BLaER1 treated with 17β-estradiol and CSF1 and Interleukin-3, amounts not matched to agents 10 nM and 100 nM (cell line): ENCODE results near the gene ASTL.

Experiments
- H3K27ac ChIP-seq, 11 experiments: shearing (Covaris generic); formaldehyde crosslinking; 2 replicates each; pipeline ENCODE4 v1.8.1; 2022
- H3K27me3 ChIP-seq, 11 experiments: shearing (Covaris generic); formaldehyde crosslinking; 2 replicates each; pipeline ENCODE4 v1.8.1; 2022
- H3K36me3 ChIP-seq, 11 experiments: shearing (Covaris generic); formaldehyde crosslinking; 2 replicates each; pipeline ENCODE4 v1.8.1; 2022
- H3K4me1 ChIP-seq, 10 experiments: shearing (Covaris generic); formaldehyde crosslinking; 2 replicates each; pipeline ENCODE4 v1.8.1; 2022
- H3K4me2 ChIP-seq, 11 experiments: shearing (Covaris generic); formaldehyde crosslinking; 2 replicates each; pipeline ENCODE4 v1.8.1; 2022
- H3K4me3 ChIP-seq, 10 experiments: shearing (Covaris generic); formaldehyde crosslinking; 2 replicates each; pipeline ENCODE4 v1.8.1; 2022
- H3K9ac ChIP-seq, 11 experiments: shearing (Covaris generic); formaldehyde crosslinking; 2 replicates each; pipeline ENCODE4 v1.8.1; 2022
- H3K9me3 ChIP-seq, 11 experiments: shearing (Covaris generic); formaldehyde crosslinking; replicated peaks in 1 of 11; 2 replicates each; pipeline ENCODE4 v1.8.1; 2022
- H4K20me1 ChIP-seq, 11 experiments: shearing (Covaris generic); formaldehyde crosslinking; 2 replicates each; pipeline ENCODE4 v1.8.1; 2022
- Cebpa-rat ChIP-seq, 11 experiments: shearing (Covaris generic); IDR thresholded peaks; 2 replicates each; pipeline ENCODE4 v1.8.1; 2022

The ASTL gene

GRCh38 chr2:96109361-96109680, 29.0 kb downstream of the ASTL start:
- H3K4me3 ChIP-seq: no peak overlapping the region
- no peak overlapping the region for H3K27ac ChIP-seq
- peaks cover 12 to 21% (median 15%) of the 10 kb centered on the region in 11 experiments for H3K9me3 ChIP-seq
- H3K4me1 ChIP-seq: peaks cover 25 to 67% (median 52%) of the 10 kb centered on the region in 10 experiments
- peaks cover 0 to 7% (median 0%) of the 10 kb centered on the region in 11 experiments; a peak in 5 of 22 replicates for H3K27me3 ChIP-seq
- H3K9ac ChIP-seq: 0 out of 22 replicates have a peak overlapping the region, but pooled peaks of 1 of the 11 experiments have one; percentile 31
- no peaks in the 10 kb centered on the region; a peak in 1 of 22 replicates for H4K20me1 ChIP-seq
- H3K4me2 ChIP-seq: peak overlapping the region; percentile 64 to 88 (median 80); a peak in 18 of 22 replicates
- H3K36me3 ChIP-seq: peaks cover 0 to 6% (median 0%) of the 10 kb centered on the region in 11 experiments; a peak in 1 of 22 replicates
- TF ChIP-seq Cebpa-rat (IDR thresholded peaks at IDR 0.05): no peak

GRCh38 chr2:96108541-96109360, 29.6 kb downstream of the ASTL start:
- Histone ChIP-seq H3K27me3 (0 out of 22 replicates have a peak, but pooled peaks cover 0 to under 1% (median 0%) of the 10 kb centered on the region in 11 experiments), H3K36me3 (peaks cover 0 to 6% (median 0%) of the 10 kb centered on the region in 11 experiments; a peak in 1 of 22 replicates), H3K4me1 (peaks cover 28 to 65% (median 51%) of the 10 kb centered on the region in 10 experiments), H3K9ac (peak overlapping the region in 6 of 11 experiments; percentile 9 to 31 (median 12); a peak in 1 of 22 replicates), H3K4me3 (no peak overlapping the region), H4K20me1 (no peaks in the 10 kb centered on the region; a peak in 1 of 22 replicates), H3K4me2 (peak overlapping the region; percentile 64 to 88 (median 80)), H3K27ac (peak overlapping the region in 3 of 11 experiments; percentile 5 to 43 (median 38); a peak in 4 of 22 replicates), H3K9me3 (peaks cover 12 to 22% (median 15%) of the 10 kb centered on the region in 11 experiments)
- no peak for TF ChIP-seq Cebpa-rat (IDR thresholded peaks at IDR 0.05)

- Histone ChIP-seq H4K20me1 (no peaks in the 10 kb centered on the region; a peak in 1 of 22 replicates), H3K9me3 (peaks cover 12 to 22% (median 15%) of the 10 kb centered on the region in 11 experiments), H3K27me3 (no peaks in the 10 kb centered on the region), H3K4me2 (peak overlapping the region; percentile 64 to 88 (median 80)), H3K4me1 (peaks cover 34 to 67% (median 53%) of the 10 kb centered on the region in 10 experiments), H3K36me3 (peaks cover 0 to 6% (median 0%) of the 10 kb centered on the region in 11 experiments; a peak in 1 of 22 replicates), H3K27ac (peak overlapping the region in 1 of 11 experiments; percentile 43; a peak in 2 of 22 replicates), H3K4me3 (no peak overlapping the region), H3K9ac (peak overlapping the region in 5 of 11 experiments; percentile 9 to 31 (median 14); a peak in 2 of 22 replicates)
- no peak for TF ChIP-seq Cebpa-rat (IDR thresholded peaks at IDR 0.05)
Measured at GRCh38 chr2:96108151-96108540, 30.2 kb downstream of the ASTL start.

DNA sequence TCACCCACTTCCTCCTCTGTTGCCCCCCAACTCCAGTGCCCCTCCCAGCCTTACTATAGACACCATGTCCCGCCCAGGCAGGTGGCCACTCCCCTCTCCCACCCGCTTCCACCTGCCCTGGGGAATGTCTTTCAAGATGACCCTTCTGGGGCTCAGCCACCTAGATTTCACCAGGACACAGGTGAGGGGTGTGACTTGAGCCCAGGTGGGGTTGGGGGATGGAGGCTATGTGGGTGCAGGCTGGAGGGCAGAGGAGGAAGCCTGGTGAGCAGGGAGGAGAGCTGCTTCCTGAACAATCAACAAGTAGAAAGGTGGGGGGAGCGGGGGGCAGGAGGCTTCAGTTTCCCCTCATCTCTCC, 30.6 kb downstream of the ASTL start:
- Histone ChIP-seq H3K27me3 (no peaks in the 10 kb centered on the region), H3K27ac (no peak overlapping the region), H3K4me3 (no peak overlapping the region), H3K9me3 (peaks cover 12 to 22% (median 15%) of the 10 kb centered on the region in 11 experiments), H3K4me2 (peak overlapping the region; percentile 64 to 88 (median 80); a peak in 21 of 22 replicates), H3K4me1 (peaks cover 39 to 67% (median 53%) of the 10 kb centered on the region in 10 experiments), H3K9ac (peak overlapping the region in 2 of 11 experiments; percentile 9 to 14; a peak in 1 of 22 replicates), H4K20me1 (no peaks in the 10 kb centered on the region; a peak in 1 of 22 replicates), H3K36me3 (peaks cover 0 to 6% (median 0%) of the 10 kb centered on the region in 11 experiments; a peak in 1 of 22 replicates)
- TF ChIP-seq Cebpa-rat (IDR thresholded peaks at IDR 0.05): no peak

DNA sequence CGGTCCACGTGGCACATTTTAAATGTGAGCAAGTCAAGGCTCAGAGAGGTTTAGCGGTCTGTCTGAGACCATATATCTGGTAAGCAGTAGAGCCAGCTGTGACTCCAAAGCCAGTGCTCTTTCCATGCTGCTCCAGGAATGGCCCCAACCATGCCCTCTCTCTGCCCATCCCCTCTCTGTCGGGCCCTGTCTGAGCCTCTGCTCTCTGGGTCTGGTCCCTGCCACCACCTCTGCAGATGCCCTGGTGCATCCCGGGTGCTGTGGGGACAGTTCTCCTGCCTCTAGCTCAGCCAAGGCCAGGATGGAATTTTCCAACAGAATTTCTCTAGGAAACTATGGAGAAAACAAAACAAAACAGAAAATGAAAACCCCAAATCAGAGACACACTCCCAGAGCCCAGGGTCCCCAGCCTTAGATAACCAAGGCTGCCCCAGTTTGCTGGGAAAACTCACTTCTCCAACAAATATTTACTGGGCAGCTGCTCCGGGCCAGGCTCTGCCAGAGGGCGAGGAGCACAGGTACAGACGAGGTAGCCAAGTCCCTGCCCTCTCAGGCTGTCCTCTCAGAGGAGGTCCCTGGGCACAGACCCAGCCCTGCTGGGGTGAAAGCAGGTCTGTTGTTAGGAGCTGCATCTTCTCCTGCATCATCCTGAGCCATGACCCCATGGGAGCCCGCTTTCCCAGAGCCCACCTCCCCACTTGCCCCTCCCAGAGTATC, 31.2 kb downstream of the ASTL start:
- no peak overlapping the region for H3K9ac ChIP-seq
- H3K4me3 ChIP-seq: no peak overlapping the region
- peaks cover 0 to 6% (median 0%) of the 10 kb centered on the region in 11 experiments; a peak in 1 of 22 replicates for H3K36me3 ChIP-seq
- no peak for TF ChIP-seq Cebpa-rat (IDR thresholded peaks at IDR 0.05)
- H3K4me1 ChIP-seq: peaks cover 43 to 67% (median 56%) of the 10 kb centered on the region in 10 experiments
- H4K20me1 ChIP-seq: no peaks in the 10 kb centered on the region; a peak in 1 of 22 replicates
- H3K4me2 ChIP-seq: peak overlapping the region; percentile 64 to 88 (median 80); a peak in 17 of 22 replicates
- peaks cover 12 to 22% (median 15%) of the 10 kb centered on the region in 11 experiments for H3K9me3 ChIP-seq
- H3K27me3 ChIP-seq: no peaks in the 10 kb centered on the region
- no peak overlapping the region for H3K27ac ChIP-seq

DNA sequence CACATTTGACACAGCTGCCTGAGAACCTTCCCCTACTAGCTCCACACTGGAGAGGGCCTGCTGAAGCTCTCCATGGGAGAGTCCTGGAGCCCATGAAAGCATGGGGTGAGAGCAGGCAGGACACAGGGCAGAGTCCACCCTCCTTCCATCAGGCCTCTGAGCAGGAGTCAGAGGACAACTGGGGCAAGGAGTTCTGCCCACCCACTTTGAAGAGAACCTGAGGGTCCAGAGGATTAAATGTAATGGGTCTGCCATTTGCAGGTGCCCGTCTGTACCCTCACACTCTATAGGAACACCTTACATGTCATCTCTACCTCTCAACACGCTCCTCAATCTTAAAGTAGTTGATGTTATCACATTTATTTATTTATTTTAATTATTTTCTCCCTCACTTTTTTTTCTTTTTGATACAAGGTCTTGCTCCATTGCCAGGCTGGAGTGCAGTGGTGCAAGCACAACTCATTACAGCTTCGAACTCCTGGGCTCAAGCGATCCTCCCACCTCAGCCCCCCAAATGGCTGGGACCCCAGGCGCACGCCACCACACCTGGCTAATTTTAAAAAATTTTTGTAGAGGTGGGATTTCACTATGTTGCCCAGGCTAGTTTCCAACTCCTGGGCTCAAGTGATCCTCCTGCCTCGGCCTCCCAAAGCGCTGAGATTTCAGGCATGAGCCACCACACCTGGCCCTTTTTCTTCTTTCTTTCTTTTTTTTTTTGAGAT, 32.1 kb downstream of the ASTL start:
- TF ChIP-seq Cebpa-rat (IDR thresholded peaks at IDR 0.05): no peak
- Histone ChIP-seq H3K4me3 (no peak overlapping the region), H4K20me1 (no peaks in the 10 kb centered on the region; a peak in 1 of 22 replicates), H3K36me3 (peaks cover 0 to 6% (median 0%) of the 10 kb centered on the region in 11 experiments; a peak in 1 of 22 replicates), H3K27ac (no peak overlapping the region), H3K9me3 (peaks cover 12 to 22% (median 15%) of the 10 kb centered on the region in 11 experiments), H3K27me3 (no peaks in the 10 kb centered on the region), H3K9ac (no peak overlapping the region), H3K4me1 (peaks cover 43 to 72% (median 62%) of the 10 kb centered on the region in 10 experiments), H3K4me2 (no peak overlapping the region)

GRCh38 chr2:96105152-96105915, 33.0 kb downstream of the ASTL start:
- H3K4me2 ChIP-seq: peak overlapping the region in 2 of 11 experiments; percentile 59 to 70; a peak in 3 of 22 replicates
- 0 out of 20 replicates have a peak overlapping the region, but pooled peaks of 1 of the 10 experiments have one; percentile 0 for H3K4me3 ChIP-seq
- no peak for TF ChIP-seq Cebpa-rat (IDR thresholded peaks at IDR 0.05)
- H3K9ac ChIP-seq: no peak overlapping the region
- peaks cover 0 to 6% (median 0%) of the 10 kb centered on the region in 11 experiments; a peak in 1 of 22 replicates for H3K36me3 ChIP-seq
- H3K9me3 ChIP-seq: peaks cover 12 to 22% (median 15%) of the 10 kb centered on the region in 11 experiments
- no peak overlapping the region; a peak in 1 of 22 replicates for H3K27ac ChIP-seq
- H3K27me3 ChIP-seq: no peaks in the 10 kb centered on the region
- H3K4me1 ChIP-seq: peaks cover 51 to 74% (median 69%) of the 10 kb centered on the region in 10 experiments
- H4K20me1 ChIP-seq: no peaks in the 10 kb centered on the region; a peak in 1 of 22 replicates
